Body of pancreas (tissue), 4 donors: Measurements from ENCODE around the gene SLC22A5. TPM values are rescaled to one million over a fixed set of nuclear protein-coding genes. Genes with fewer than 3 reads are reported as not detected.

ENCODE experiments used
- ATAC-seq: fragments of 150-250 bp; one replicate; pipeline ENCODE4 v1.9.1; 2016
- DNase-seq, 4 donors: peaks; one replicate each; pipeline ENCODE4 v3.0.0-alpha.2; 2019
- H3K27ac ChIP-seq, 4 donors: fragments of 200-600 bp; sonication (generic); 1 replicate in 3 of 4; 2 replicates in 1 of 4; pipeline versions ENCODE4 v1.5.1 to v1.6.1; 2016 to 2019; ENCODE audit warnings: mild to moderate bottlenecking in 1 of 4, mixed read lengths in 1 of 4, moderate library complexity in 1 of 4
- H3K27me3 ChIP-seq, 2 donors: fragments of 200-600 bp; sonication (generic); one replicate each; pipeline ENCODE4 v1.6.0; 2016; ENCODE audit warnings: mild to moderate bottlenecking in 1 of 2
- H3K36me3 ChIP-seq, 2 donors: fragments of 200-600 bp; sonication (generic); replicated peaks in 1 of 2; 2 replicates each; pipeline ENCODE4 v1.5.1; 2016; ENCODE audit warnings: low read depth in 2 of 2; ENCODE audit not compliant: insufficient read depth in 1 of 2
- H3K4me1 ChIP-seq: fragments of 200-600 bp; sonication (generic); one replicate; pipeline ENCODE4 v1.6.0; 2016
- H3K4me3 ChIP-seq, 2 donors: fragments of 200-600 bp; sonication (generic); 1 replicate in 1 of 2; 2 replicates in 1 of 2; pipeline ENCODE4 v1.5.1; 2016 to 2019
- H3K9me3 ChIP-seq, 3 donors: fragments of 200-600 bp; sonication (generic); 1 replicate in 2 of 3; 2 replicates in 1 of 3; pipeline ENCODE4 v1.5.1; 2016
- POLR2A ChIP-seq, 3 donors: fragments of 450-650 bp; IDR thresholded peaks; one replicate each; pipeline ENCODE4 v1.6.1; 2016; ENCODE audit warnings: antibody characterized with exemption in 3 of 3, mild to moderate bottlenecking in 2 of 3
- WGBS, 2 donors: methylation state at CpG; one replicate each; pipeline ENCODE4 v1.1.5; 2017; 5-methylcytosine and 5-hydroxymethylcytosine counted together
- intact Hi-C: fragments of 100-400 bp; cut with DNase I; formaldehyde crosslinking; loops from one replicate; pipeline ENCODE4 v1.15.1; 2023
- total RNA-seq, 2 donors: library from RNA; depleted of rRNA; stranded (reverse); fragments of >200 nt; gene quantifications; one replicate each; pipeline ENCODE4 v1.1.0, GENCODE V29; 2016
- TF ChIP-seq, protein P1 (sequence below), 7 experiments: fragments of 450-650 bp in 4 of 7; fragments of 200-600 bp in 3 of 7; sonication (generic) in 3 of 7; IDR thresholded peaks; one replicate each; pipeline ENCODE4 v1.5.1; 2016 to 2019; ENCODE audit warnings: antibody characterized with exemption in 7 of 7

The SLC22A5 gene
- total RNA-seq, 2 donors from 2014 or later, result 21.3 to 30.3 TPM

DNA sequence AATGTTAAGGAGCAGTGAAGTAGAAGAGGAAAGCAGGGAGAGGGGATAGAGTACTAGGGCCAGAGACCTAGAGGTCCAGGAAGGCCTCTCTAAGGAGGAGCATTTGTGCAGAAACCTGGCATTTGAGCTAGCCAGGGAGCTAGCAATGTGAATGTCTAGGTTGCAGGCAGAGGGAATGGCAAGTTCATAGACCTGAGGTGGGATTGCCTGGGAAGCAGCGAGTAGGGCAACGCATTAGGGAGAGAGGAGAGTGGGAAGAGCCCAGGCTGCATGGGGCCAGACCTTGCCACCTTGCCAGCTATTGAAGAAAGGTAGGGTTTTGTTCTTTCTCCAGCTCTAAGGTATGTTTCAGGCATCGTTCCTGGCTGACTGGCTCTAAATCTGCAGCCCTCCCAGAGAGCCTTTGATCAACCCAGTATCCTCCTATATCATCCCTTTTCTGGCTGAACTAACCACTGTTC is 54.0 kb downstream of the SLC22A5 start:
- H3K27ac ChIP-seq, result peak overlapping the region in 3 of 4 donors; percentile 44 to 67 (median 65)

DNA sequence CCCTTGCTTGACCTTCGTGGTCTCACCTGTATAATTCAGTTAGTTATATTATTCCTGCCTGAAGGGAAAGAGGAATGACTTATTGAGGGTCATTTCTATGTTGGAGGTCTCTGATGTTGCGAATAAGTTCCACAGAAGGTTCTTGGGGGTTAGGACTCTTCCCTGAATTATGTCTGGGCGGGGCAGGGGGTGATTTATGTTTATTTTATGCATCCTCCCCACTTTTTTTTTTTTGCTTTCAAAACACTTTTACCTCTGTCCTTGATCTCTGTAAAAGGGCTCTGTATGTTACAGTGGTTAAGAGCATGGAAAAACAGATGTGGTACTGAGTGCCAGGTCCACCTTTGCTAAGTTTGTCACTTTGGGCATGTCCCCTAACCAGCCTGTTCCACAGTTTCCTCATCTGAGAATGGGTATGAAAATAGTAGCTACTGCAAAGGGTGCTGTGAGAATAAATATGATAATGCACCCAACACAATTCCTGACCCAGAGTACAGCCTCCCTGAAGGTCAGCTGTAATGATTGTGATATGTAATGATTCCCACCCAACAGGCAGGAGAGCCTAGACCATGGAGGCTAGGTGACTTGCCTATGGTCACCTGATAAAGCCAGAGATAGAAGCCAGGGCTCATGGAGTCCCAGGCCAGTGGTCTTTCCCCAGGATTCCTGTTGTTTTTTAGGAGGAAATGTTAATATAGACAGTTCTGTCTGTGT is 54.8 kb downstream of the SLC22A5 start:
- TF ChIP-seq, protein P1, sequence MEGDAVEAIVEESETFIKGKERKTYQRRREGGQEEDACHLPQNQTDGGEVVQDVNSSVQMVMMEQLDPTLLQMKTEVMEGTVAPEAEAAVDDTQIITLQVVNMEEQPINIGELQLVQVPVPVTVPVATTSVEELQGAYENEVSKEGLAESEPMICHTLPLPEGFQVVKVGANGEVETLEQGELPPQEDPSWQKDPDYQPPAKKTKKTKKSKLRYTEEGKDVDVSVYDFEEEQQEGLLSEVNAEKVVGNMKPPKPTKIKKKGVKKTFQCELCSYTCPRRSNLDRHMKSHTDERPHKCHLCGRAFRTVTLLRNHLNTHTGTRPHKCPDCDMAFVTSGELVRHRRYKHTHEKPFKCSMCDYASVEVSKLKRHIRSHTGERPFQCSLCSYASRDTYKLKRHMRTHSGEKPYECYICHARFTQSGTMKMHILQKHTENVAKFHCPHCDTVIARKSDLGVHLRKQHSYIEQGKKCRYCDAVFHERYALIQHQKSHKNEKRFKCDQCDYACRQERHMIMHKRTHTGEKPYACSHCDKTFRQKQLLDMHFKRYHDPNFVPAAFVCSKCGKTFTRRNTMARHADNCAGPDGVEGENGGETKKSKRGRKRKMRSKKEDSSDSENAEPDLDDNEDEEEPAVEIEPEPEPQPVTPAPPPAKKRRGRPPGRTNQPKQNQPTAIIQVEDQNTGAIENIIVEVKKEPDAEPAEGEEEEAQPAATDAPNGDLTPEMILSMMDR (IDR thresholded peaks at IDR 0.05), result no peak
- no peak for TF ChIP-seq POLR2A (IDR thresholded peaks at IDR 0.05)
- H3K4me3 ChIP-seq, result no peak overlapping the region
- no peak for DNase-seq
- H3K27me3 ChIP-seq, result no peaks in the 10 kb centered on the region
- peak overlapping the region in 2 of 4 donors; percentile 26 to 82 for H3K27ac ChIP-seq
- intact Hi-C loops, result no loop called here
- no peaks in the 10 kb centered on the region for H3K36me3 ChIP-seq
- 90 to 95% methylated on average over 3 of the region's 3 CpGs for WGBS, 2 donors
- H3K4me1 ChIP-seq, result peaks cover 95% of the 10 kb centered on the region
- no peak for ATAC-seq
- H3K9me3 ChIP-seq, result no peaks in the 10 kb centered on the region

More for the DNA sequence above, 54.0 kb downstream of the SLC22A5 start:
- no peaks in the 10 kb centered on the region for H3K36me3 ChIP-seq
- no peak overlapping the region for H3K4me3 ChIP-seq
- intact Hi-C loops, result no loop called here
- 67 to 80% methylated on average over 3 of the region's 3 CpGs for WGBS, 2 donors
- no peaks in the 10 kb centered on the region for H3K9me3 ChIP-seq
- peaks cover 93% of the 10 kb centered on the region for H3K4me1 ChIP-seq
- H3K27me3 ChIP-seq, result no peaks in the 10 kb centered on the region
- DNase-seq, result no peak
- no peak for TF ChIP-seq POLR2A (IDR thresholded peaks at IDR 0.05)
- TF ChIP-seq, protein P1 (IDR thresholded peaks at IDR 0.05), result no peak
- no peak for ATAC-seq

DNA sequence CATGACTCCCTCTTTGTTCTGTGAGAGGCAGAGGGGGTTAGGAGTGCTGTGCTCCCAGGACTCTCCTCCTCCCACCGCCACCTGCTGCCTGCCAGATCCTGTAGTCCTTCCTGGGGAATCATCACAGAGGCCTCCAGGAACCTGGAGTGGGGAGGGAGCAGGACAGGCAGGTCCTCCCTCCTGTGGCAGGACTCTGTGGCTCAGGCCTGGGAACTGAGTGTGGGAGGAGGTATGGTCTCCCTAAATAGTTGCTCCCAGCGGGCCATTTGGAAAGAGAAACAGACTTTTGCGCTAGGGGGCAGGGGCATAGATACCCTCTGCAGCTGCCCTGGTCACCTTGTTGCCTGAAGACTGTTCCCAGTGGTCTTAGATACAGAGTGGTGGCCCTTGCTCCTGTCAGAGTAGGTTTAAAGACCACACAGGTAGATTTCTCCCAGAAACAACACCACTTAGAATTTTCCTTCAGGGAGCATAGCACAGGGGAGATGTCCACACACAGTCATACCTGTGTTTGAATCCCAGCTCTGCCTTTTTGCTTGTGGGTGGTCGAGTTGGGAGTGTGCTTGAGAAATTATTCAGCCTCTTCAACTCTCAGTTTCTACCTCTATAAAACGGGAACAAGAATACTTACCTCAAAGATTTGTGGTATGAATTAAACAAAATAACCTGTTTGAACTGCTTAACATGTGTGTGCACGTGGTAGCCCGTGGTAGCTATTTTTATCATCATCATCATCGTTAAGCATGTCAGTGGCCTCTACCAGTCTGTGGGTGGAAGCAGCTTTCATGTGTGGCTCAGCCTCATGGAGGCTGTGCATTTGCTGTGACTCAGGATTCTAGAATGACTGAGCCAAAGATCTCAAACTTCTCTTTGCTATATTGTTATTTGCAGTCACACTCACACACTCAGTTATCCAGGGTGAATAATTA is 55.8 kb downstream of the SLC22A5 start:
- intact Hi-C loops, result no loop called here
- no peaks in the 10 kb centered on the region for H3K27me3 ChIP-seq
- 68 to 77% methylated on average over 8 of the region's 8 CpGs for WGBS, 2 donors
- H3K4me1 ChIP-seq, result peaks cover 95% of the 10 kb centered on the region
- H3K4me3 ChIP-seq, result no peak overlapping the region
- no peaks in the 10 kb centered on the region for H3K36me3 ChIP-seq
- TF ChIP-seq, protein P1 (IDR thresholded peaks at IDR 0.05), result no peak
- no peak for TF ChIP-seq POLR2A (IDR thresholded peaks at IDR 0.05)
- no peaks in the 10 kb centered on the region for H3K9me3 ChIP-seq
- ATAC-seq (no peak), DNase-seq (peak in 1 of 4 donors; percentile 37)
- peak overlapping the region in 3 of 4 donors; percentile 1 to 86 (median 82) for H3K27ac ChIP-seq

GRCh38 chr5:132425975-132426524 is 56.5 kb downstream of the SLC22A5 start:
- Histone ChIP-seq H3K27me3 (no peaks in the 10 kb centered on the region), H3K9me3 (no peaks in the 10 kb centered on the region), H3K4me3 (no peak overlapping the region), H3K4me1 (peaks cover 89% of the 10 kb centered on the region), H3K27ac (peak overlapping the region; percentile 63 to 86 (median 80)), H3K36me3 (no peaks in the 10 kb centered on the region)
- intact Hi-C loops, result no loop called here
- TF ChIP-seq, protein P1 (IDR thresholded peaks at IDR 0.05), result no peak
- TF ChIP-seq POLR2A (IDR thresholded peaks at IDR 0.05), result no peak
- DNase-seq (no peak), ATAC-seq (no peak)
- 74 to 91% methylated on average over 7 of the region's 7 CpGs for WGBS, 2 donors
